GM12874 (cell line): Measurements from ENCODE around the gene DNMT3A.

Experiments
- CTCF ChIP-seq: IDR thresholded peaks from 2 replicates; pipeline ENCODE4 v1.5.1; 2011; ENCODE audit warnings: low read depth, mild to moderate bottlenecking, control low read depth, low read length, moderate library complexity; ENCODE audit not compliant: insufficient read depth

Gene DNMT3A

GRCh38 chr2:25274868-25275574 is 66.7 kb downstream of the DNMT3A start:
- no peak for TF ChIP-seq CTCF

DNA sequence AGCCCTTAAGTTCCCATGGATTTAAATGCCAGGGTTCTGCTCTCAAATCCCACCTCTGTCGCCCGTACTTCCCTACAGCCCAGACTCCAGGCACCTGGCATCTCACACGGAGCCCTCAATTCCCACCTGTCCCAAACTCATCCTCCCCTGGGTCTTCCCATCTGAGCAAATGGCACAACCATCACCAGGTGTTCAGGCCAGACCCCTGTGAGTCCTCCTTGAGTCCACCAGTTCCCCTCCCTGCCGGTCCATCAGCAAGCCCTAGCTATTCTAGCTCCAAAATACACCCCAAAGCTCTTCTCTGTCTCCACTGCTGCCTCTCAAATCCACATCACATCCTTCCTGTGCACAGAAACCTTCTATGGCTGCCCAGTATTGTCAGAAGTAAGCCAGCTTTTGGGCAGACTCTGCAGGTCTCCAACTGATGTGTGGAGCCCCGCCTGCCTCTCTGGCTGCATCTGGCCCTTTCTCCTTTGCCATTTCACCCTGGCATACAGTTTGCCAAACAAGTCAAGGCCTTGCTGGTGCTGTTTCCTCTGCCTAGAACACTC is 67.7 kb downstream of the DNMT3A start:
- TF ChIP-seq CTCF = no peak

- TF ChIP-seq CTCF = no peak
Measured at GRCh38 chr2:25270061-25270460, 71.7 kb downstream of the DNMT3A start.

GRCh38 chr2:25269233-25269632 is 72.5 kb downstream of the DNMT3A start:
- TF ChIP-seq CTCF = no peak

GRCh38 chr2:25268139-25268538 is 73.6 kb downstream of the DNMT3A start:
- no peak for TF ChIP-seq CTCF

GRCh38 chr2:25266399-25266798 is 75.3 kb downstream of the DNMT3A start:
- TF ChIP-seq CTCF = no peak

GRCh38 chr2:25265802-25266201 is 75.9 kb downstream of the DNMT3A start:
- no peak for TF ChIP-seq CTCF
